Endothelial cell of umbilical vein (primary cell): ENCODE measurements around the gene SNRPD2. TPM values are rescaled to one million over a fixed set of nuclear protein-coding genes. Genes with fewer than 3 reads are reported as not detected.
A peak's percentile ranks its signal among the peaks of the same experiment; 100 is the strongest.

ENCODE experiments used
- BruUV-seq: library from RNA; stranded (reverse); fragments of 400-500 nt; replicated peaks from 2 replicates; lab custom pipeline; 2021; lab: Mats Ljungman, UMichigan
- CTCF ChIA-PET: fragments of 300-600, 350-600 bp; sonication (Branson Sonifier 250); formaldehyde crosslinking; loops from one replicate; lab custom pipeline; 2021; ENCODE audit warnings: antibody characterized with exemption, inconsistent platforms; lab: Charles Lee
- POLR2A ChIA-PET: fragments of 300-600, 350-600 bp; sonication (Branson Sonifier 250); formaldehyde crosslinking; loops from one replicate; lab custom pipeline; 2021; ENCODE audit warnings: antibody characterized with exemption, inconsistent platforms; lab: Charles Lee
- DNase-seq: peaks from one replicate; pipeline ENCODE4 v3.0.0-alpha.2; 2011; ENCODE audit warnings: low read depth, low spot score
- FAIRE-seq: peaks from 2 replicates; lab custom pipeline; 2011; peaks lifted over from hg19 to GRCh38; lab: Jason Lieb, UNC
- H2AFZ ChIP-seq: 2 replicates; pipeline ENCODE4 v1.6.0; 2012; ENCODE audit warnings: low read depth, low read length, control low read depth, inconsistent platforms
- H3K27ac ChIP-seq: 2 replicates; pipeline ENCODE4 v1.5.1; 2011; ENCODE audit warnings: low read depth, mild to moderate bottlenecking, control low read depth, low read length, moderate library complexity; ENCODE audit not compliant: insufficient read depth
- H3K27me3 ChIP-seq, 2 experiments: 2 replicates each; pipeline versions ENCODE4 v1.6.0 to v1.6.1; 2011; ENCODE audit warnings: low read length in 2 of 2, mixed read lengths in 1 of 2; ENCODE audit not compliant: control insufficient read depth in 2 of 2, insufficient read depth in 2 of 2
- H3K36me3 ChIP-seq, 2 experiments: 2 replicates in 1 of 2; 3 replicates in 1 of 2; pipeline ENCODE4 v1.5.1; 2011; ENCODE audit warnings: low read length in 2 of 2, mild to moderate bottlenecking in 1 of 2, moderate library complexity in 1 of 2; ENCODE audit not compliant: control insufficient read depth in 2 of 2, insufficient read depth in 2 of 2; ENCODE audit errors: extremely low read depth in 1 of 2
- H3K4me1 ChIP-seq: 3 replicates; pipeline ENCODE4 v1.5.1; 2011; ENCODE audit warnings: mild to moderate bottlenecking, low read length; ENCODE audit not compliant: control insufficient read depth, insufficient read depth; ENCODE audit errors: extremely low read depth
- H3K4me2 ChIP-seq: 2 replicates; pipeline ENCODE4 v1.6.1; 2011; ENCODE audit warnings: low read length, control low read depth, mixed read lengths; ENCODE audit not compliant: insufficient read depth
- H3K4me3 ChIP-seq, 3 experiments: fragments of 200-600 bp in 1 of 3; sonication (generic), shearing (Covaris generic) in 1 of 3; replicated peaks in 1 of 3; 2 replicates each; pipeline ENCODE4 v1.5.1; 2011 to 2016; ENCODE audit warnings: control low read depth in 3 of 3, low read length in 3 of 3, mild to moderate bottlenecking in 2 of 3, inconsistent platforms in 1 of 3, low read depth in 1 of 3, moderate library complexity in 1 of 3; ENCODE audit not compliant: insufficient read depth in 1 of 3
- H3K79me2 ChIP-seq: 2 replicates; pipeline ENCODE4 v1.6.0; 2012; ENCODE audit warnings: low read length, inconsistent platforms; ENCODE audit not compliant: control insufficient read depth, insufficient read depth
- H3K9ac ChIP-seq: replicated peaks from 2 replicates; pipeline ENCODE3; 2011; ENCODE audit warnings: low read length, control low read depth; ENCODE audit not compliant: insufficient read depth; ENCODE audit errors: extremely low read depth
- H3K9me1 ChIP-seq: replicated peaks from 3 replicates; pipeline ENCODE4 v1.6.0; 2011; ENCODE audit warnings: mild to moderate bottlenecking, low read length; ENCODE audit not compliant: control insufficient read depth, insufficient read depth; ENCODE audit errors: extremely low read depth
- H3K9me3 ChIP-seq: replicated peaks from 2 replicates; pipeline ENCODE4 v1.5.1; 2012; ENCODE audit warnings: low read length, inconsistent platforms; ENCODE audit not compliant: control insufficient read depth, insufficient read depth
- H4K20me1 ChIP-seq: replicated peaks from 2 replicates; pipeline ENCODE3; 2011; ENCODE audit warnings: mild to moderate bottlenecking, low read length; ENCODE audit not compliant: control insufficient read depth, insufficient read depth; ENCODE audit errors: extremely low read depth
- CTCF ChIP-seq, 2 donors: IDR thresholded peaks; 1 replicate in 1 of 2; 2 replicates in 1 of 2; pipeline ENCODE4 v1.5.1; 2011; ENCODE audit warnings: low read length in 2 of 2, mild to moderate bottlenecking in 2 of 2, moderate library complexity in 2 of 2, control low read depth in 1 of 2, inconsistent platforms in 1 of 2, low read depth in 1 of 2; ENCODE audit not compliant: insufficient read depth in 1 of 2; ENCODE audit errors: extremely low read depth in 1 of 2
- POLR2AphosphoS5 ChIP-seq: IDR thresholded peaks from 2 replicates; pipeline ENCODE4 v1.6.1; 2012; ENCODE audit warnings: low read depth, mild to moderate bottlenecking, control low read depth, low read length, moderate library complexity; ENCODE audit not compliant: insufficient read depth
- dilution Hi-C: fragments of 300-500 bp; cut with MboI; formaldehyde crosslinking; loops from one replicate; pipeline ENCODE4 v1.15.0; 2019; ENCODE audit warnings: low sequenced_read_pairs; ENCODE audit not compliant: extremely low pct_ligation_motif_present
- intact Hi-C: fragments of 100-400 bp; cut with micrococcal nuclease; formaldehyde crosslinking; loops from one replicate; pipeline ENCODE4 v1.10.0; 2022
- polyA plus RNA-seq, 4 experiments: library from polyadenylated mRNA; depleted of rRNA in 3 of 4; stranded (reverse) in 3 of 4; unstranded in 1 of 4; fragments of >200 nt; gene quantifications; 2 replicates each; pipeline versions ENCODE4 v1.2.1 to v1.2.3, GENCODE V29; 2011 to 2012; ENCODE audit warnings: missing spikeins in 1 of 4
- total RNA-seq: library from RNA; stranded (reverse); gene quantifications from 2 replicates; pipeline ENCODE4 v1.2.3, GENCODE V29; 2021

Gene SNRPD2
- total and polyA plus RNA-seq, 2 donors (not counting 3 experiments of a cell fraction or from before 2014, with no cell fraction given): 512 to 519 TPM

- H3K4me3 ChIP-seq: peak overlapping the region in 2 of 3 experiments; percentile 18 to 25
- no peaks in the 10 kb centered on the region for H4K20me1 ChIP-seq
- no peaks in the 10 kb centered on the region for H3K9me3 ChIP-seq
- peak overlapping the region; percentile 4 for H3K4me2 ChIP-seq
- H2AFZ ChIP-seq: peak overlapping the region; percentile 71
- POLR2A ChIA-PET: interaction anchor here (1.4 to 1.6 kb wide), 2 partner anchors 58 to 114 kb away, joined by 3 to 4 read pairs; no protein-coding TSS in a partner anchor
- BruUV-seq: no TSS peak
- no peaks in the 10 kb centered on the region for H3K79me2 ChIP-seq
- no peaks in the 10 kb centered on the region for H3K9me1 ChIP-seq
- dilution Hi-C loops (no loop called here), intact Hi-C loops (loop anchor here (1.0 to 5.0 kb wide), 5 partner anchors 9 to 214 kb away; partner anchors contain the start of gene OPA3)
- CTCF ChIA-PET: interaction anchor here (0.8 to 5.3 kb wide), 44 partner anchors 9 to 216 kb away, joined by 3 to 91 read pairs (median 8); partner anchors contain the start of genes FOSB, GPR4, OPA3 and PPM1N
- peaks cover 42% of the 10 kb centered on the region for H3K4me1 ChIP-seq
- H3K36me3 ChIP-seq: no peaks in the 10 kb centered on the region
- peak overlapping the region; percentile 6 for H3K27ac ChIP-seq
- H3K27me3 ChIP-seq: no peaks in the 10 kb centered on the region
- FAIRE-seq: peak; percentile 92
- TF ChIP-seq POLR2AphosphoS5 (peak; percentile 50), CTCF (IDR thresholded peaks at IDR 0.05; ENCODE audit: extremely low read depth in 1 of 2, insufficient read depth in 1 of 2, low read depth in 1 of 2, low read length in 2 of 2) (no peak)
- peak; percentile 66 for DNase-seq
- no peak overlapping the region for H3K9ac ChIP-seq
These were observed 50.3 kb downstream of the SNRPD2 start for GRCh38 chr19:45641274-45642105.
